Measurements from ENCODE around the gene SDK2. TPM values are rescaled to one million over a fixed set of nuclear protein-coding genes. Genes with fewer than 3 reads are reported as not detected.

The SDK2 gene
- 0.19 and 0.49 TPM in 2 replicates for total RNA-seq

GRCh38 chr17:73644145-73645049, at the start of gene SDK2:
SDK2 (minus strand) TSS chr17:73644445; CDS start chr17:73644088, 357 bp downstream.

GRCh38 chr17:73311781-73312641, 332.2 kb downstream of the SDK2 start, which contains the start of gene CDC42EP4:
CDC42EP4 (minus strand) TSS chr17:73312001; CDS start chr17:73286500, 25,501 bp downstream.

Measured in cardiac ventricle fibroblast (primary cell).